ENCODE measurements around the gene TMPRSS4.

The TMPRSS4 gene

GRCh38 chr11:118112711-118113430 lies 36.0 kb downstream of the TMPRSS4 start:
- Histone ChIP-seq H3K18ac (ENCODE audit: low read length) (no peak overlapping the region), H3K4me2 (ENCODE audit: insufficient read depth, low read length, poor library complexity, severe bottlenecking) (no peak overlapping the region), H2BK15ac (ENCODE audit: low read length) (no peak overlapping the region), H3K9ac (ENCODE audit: low read depth, low read length, poor library complexity) (no peak overlapping the region), H3K79me1 (ENCODE audit: low read depth, low read length) (no peaks in the 10 kb centered on the region), H2BK12ac (ENCODE audit: low read length) (no peak overlapping the region), H3K27me3 (ENCODE audit: control insufficient read depth in 3 of 3, insufficient read depth in 3 of 3, low read depth in 1 of 3, low read length in 3 of 3) (peaks cover 0 to 15% (median 0%) of the 10 kb centered on the region in 3 experiments), H3K27ac (replicated peaks; ENCODE audit: low read length) (no peak overlapping the region), H4K8ac (ENCODE audit: low read depth, low read length) (no peak overlapping the region), H2BK120ac (ENCODE audit: low read depth, low read length) (no peak overlapping the region), H3K36me3 (replicated peaks in 1 of 2; ENCODE audit: control insufficient read depth in 2 of 2, insufficient read depth in 2 of 2, low read length in 2 of 2) (no peaks in the 10 kb centered on the region), H2AFZ (ENCODE audit: low read length) (no peak overlapping the region), H3K14ac (ENCODE audit: low read length) (no peak overlapping the region), H3K4me3 (ENCODE audit: low read length in 2 of 2) (no peak overlapping the region), H2AK5ac (ENCODE audit: low read depth, low read length) (no peak overlapping the region), H4K91ac (ENCODE audit: low read depth, low read length, poor library complexity) (no peak overlapping the region), H3K4me1 (ENCODE audit: control insufficient read depth in 2 of 2, insufficient read depth in 1 of 2, low read depth in 1 of 2, low read length in 2 of 2) (peaks cover 0 to 2% of the 10 kb centered on the region in 2 donors), H3K4ac (ENCODE audit: low read length) (no peak overlapping the region), H2BK5ac (ENCODE audit: low read length) (no peak overlapping the region), H3K23ac (ENCODE audit: low read depth, low read length, poor library complexity) (no peak overlapping the region), H3K9me3 (replicated peaks in 1 of 2; ENCODE audit: control insufficient read depth in 2 of 2, insufficient read depth in 1 of 2, low read depth in 1 of 2, low read length in 2 of 2) (no peaks in the 10 kb centered on the region)
- WGBS, 2 donors (ENCODE audit: extremely low coverage in 2 of 2, insufficient read length in 2 of 2, insufficient replicate concordance in 1 of 2) = no CpG with 5 or more reads among the region's 11 CpGs
- no peak for DNase-seq (ENCODE audit: low spot score)

GRCh38 chr11:118114266-118114665 lies 37.4 kb downstream of the TMPRSS4 start:
- H2BK12ac ChIP-seq (ENCODE audit: low read length) = no peak overlapping the region
- no peaks in the 10 kb centered on the region for H3K4me1 ChIP-seq (ENCODE audit: control insufficient read depth in 2 of 2, insufficient read depth in 1 of 2, low read depth in 1 of 2, low read length in 2 of 2)
- H3K27ac ChIP-seq (replicated peaks; ENCODE audit: low read length) = no peak overlapping the region
- no peak for DNase-seq (ENCODE audit: low spot score)
- no CpG with 5 or more reads among the region's 1 CpG for WGBS, 2 donors (ENCODE audit: extremely low coverage in 2 of 2, insufficient read length in 2 of 2, insufficient replicate concordance in 1 of 2)
- no peak overlapping the region for H2BK5ac ChIP-seq (ENCODE audit: low read length)
- no peak overlapping the region for H3K14ac ChIP-seq (ENCODE audit: low read length)
- no peak overlapping the region for H2BK120ac ChIP-seq (ENCODE audit: low read depth, low read length)
- no peak overlapping the region for H3K23ac ChIP-seq (ENCODE audit: low read depth, low read length, poor library complexity)
- no peak overlapping the region for H3K4me2 ChIP-seq (ENCODE audit: insufficient read depth, low read length, poor library complexity, severe bottlenecking)
- no peaks in the 10 kb centered on the region for H3K9me3 ChIP-seq (replicated peaks in 1 of 2; ENCODE audit: control insufficient read depth in 2 of 2, insufficient read depth in 1 of 2, low read depth in 1 of 2, low read length in 2 of 2)
- H3K4me3 ChIP-seq (ENCODE audit: low read length in 2 of 2) = no peak overlapping the region
- H4K8ac ChIP-seq (ENCODE audit: low read depth, low read length) = no peak overlapping the region
- no peak overlapping the region for H2BK15ac ChIP-seq (ENCODE audit: low read length)
- no peak overlapping the region for H2AK5ac ChIP-seq (ENCODE audit: low read depth, low read length)
- H3K9ac ChIP-seq (ENCODE audit: low read depth, low read length, poor library complexity) = no peak overlapping the region
- H3K36me3 ChIP-seq (replicated peaks in 1 of 2; ENCODE audit: control insufficient read depth in 2 of 2, insufficient read depth in 2 of 2, low read length in 2 of 2) = no peaks in the 10 kb centered on the region
- no peak overlapping the region for H4K91ac ChIP-seq (ENCODE audit: low read depth, low read length, poor library complexity)
- no peak overlapping the region for H3K4ac ChIP-seq (ENCODE audit: low read length)
- no peak overlapping the region for H2AFZ ChIP-seq (ENCODE audit: low read length)
- no peak overlapping the region for H3K18ac ChIP-seq (ENCODE audit: low read length)
- peaks cover 0 to 3% (median 0%) of the 10 kb centered on the region in 3 experiments for H3K27me3 ChIP-seq (ENCODE audit: control insufficient read depth in 3 of 3, insufficient read depth in 3 of 3, low read depth in 1 of 3, low read length in 3 of 3)
- no peaks in the 10 kb centered on the region for H3K79me1 ChIP-seq (ENCODE audit: low read depth, low read length)

- Histone ChIP-seq H2AK5ac (ENCODE audit: low read depth, low read length) (no peak overlapping the region), H3K27me3 (ENCODE audit: control insufficient read depth in 3 of 3, insufficient read depth in 3 of 3, low read depth in 1 of 3, low read length in 3 of 3) (no peaks in the 10 kb centered on the region), H2BK12ac (ENCODE audit: low read length) (no peak overlapping the region), H3K9me3 (replicated peaks in 1 of 2; ENCODE audit: control insufficient read depth in 2 of 2, insufficient read depth in 1 of 2, low read depth in 1 of 2, low read length in 2 of 2) (no peaks in the 10 kb centered on the region), H2AFZ (ENCODE audit: low read length) (no peak overlapping the region), H3K4me3 (ENCODE audit: low read length in 2 of 2) (no peak overlapping the region), H3K4me2 (ENCODE audit: insufficient read depth, low read length, poor library complexity, severe bottlenecking) (no peak overlapping the region), H3K79me1 (ENCODE audit: low read depth, low read length) (no peaks in the 10 kb centered on the region), H2BK5ac (ENCODE audit: low read length) (no peak overlapping the region), H3K4ac (ENCODE audit: low read length) (no peak overlapping the region), H3K9ac (ENCODE audit: low read depth, low read length, poor library complexity) (no peak overlapping the region), H2BK120ac (ENCODE audit: low read depth, low read length) (no peak overlapping the region), H3K23ac (ENCODE audit: low read depth, low read length, poor library complexity) (no peak overlapping the region), H3K36me3 (replicated peaks in 1 of 2; ENCODE audit: control insufficient read depth in 2 of 2, insufficient read depth in 2 of 2, low read length in 2 of 2) (no peaks in the 10 kb centered on the region), H3K4me1 (ENCODE audit: control insufficient read depth in 2 of 2, insufficient read depth in 1 of 2, low read depth in 1 of 2, low read length in 2 of 2) (no peaks in the 10 kb centered on the region), H3K18ac (ENCODE audit: low read length) (no peak overlapping the region), H3K14ac (ENCODE audit: low read length) (no peak overlapping the region), H2BK15ac (ENCODE audit: low read length) (no peak overlapping the region), H3K27ac (replicated peaks; ENCODE audit: low read length) (no peak overlapping the region), H4K8ac (ENCODE audit: low read depth, low read length) (no peak overlapping the region), H4K91ac (ENCODE audit: low read depth, low read length, poor library complexity) (peak overlapping the region; percentile 65)
- DNase-seq (ENCODE audit: low spot score) = no peak
- no CpG with 5 or more reads among the region's 7 CpGs for WGBS, 2 donors (ENCODE audit: extremely low coverage in 2 of 2, insufficient read length in 2 of 2, insufficient replicate concordance in 1 of 2)
Measured at GRCh38 chr11:118115048-118115447, 38.2 kb downstream of the TMPRSS4 start.

GRCh38 chr11:118117790-118118601 lies 41.1 kb downstream of the TMPRSS4 start:
- H3K18ac ChIP-seq (ENCODE audit: low read length) = no peak overlapping the region
- no peaks in the 10 kb centered on the region for H3K27me3 ChIP-seq (ENCODE audit: control insufficient read depth in 3 of 3, insufficient read depth in 3 of 3, low read depth in 1 of 3, low read length in 3 of 3)
- no peak overlapping the region for H2BK12ac ChIP-seq (ENCODE audit: low read length)
- H3K9me3 ChIP-seq (replicated peaks in 1 of 2; ENCODE audit: control insufficient read depth in 2 of 2, insufficient read depth in 1 of 2, low read depth in 1 of 2, low read length in 2 of 2) = no peaks in the 10 kb centered on the region
- no peak overlapping the region for H3K4me2 ChIP-seq (ENCODE audit: insufficient read depth, low read length, poor library complexity, severe bottlenecking)
- H3K27ac ChIP-seq (replicated peaks; ENCODE audit: low read length) = no peak overlapping the region
- H3K23ac ChIP-seq (ENCODE audit: low read depth, low read length, poor library complexity) = no peak overlapping the region
- H3K9ac ChIP-seq (ENCODE audit: low read depth, low read length, poor library complexity) = no peak overlapping the region
- no CpG with 5 or more reads among the region's 9 CpGs for WGBS, 2 donors (ENCODE audit: extremely low coverage in 2 of 2, insufficient read length in 2 of 2, insufficient replicate concordance in 1 of 2)
- no peak overlapping the region for H4K8ac ChIP-seq (ENCODE audit: low read depth, low read length)
- no peak for DNase-seq (ENCODE audit: low spot score)
- H3K36me3 ChIP-seq (replicated peaks in 1 of 2; ENCODE audit: control insufficient read depth in 2 of 2, insufficient read depth in 2 of 2, low read length in 2 of 2) = no peaks in the 10 kb centered on the region
- no peak overlapping the region for H2BK5ac ChIP-seq (ENCODE audit: low read length)
- no peak overlapping the region for H2BK120ac ChIP-seq (ENCODE audit: low read depth, low read length)
- H3K4ac ChIP-seq (ENCODE audit: low read length) = no peak overlapping the region
- no peak overlapping the region for H2AK5ac ChIP-seq (ENCODE audit: low read depth, low read length)
- H3K14ac ChIP-seq (ENCODE audit: low read length) = no peak overlapping the region
- no peak overlapping the region for H3K4me3 ChIP-seq (ENCODE audit: low read length in 2 of 2)
- no peak overlapping the region for H2AFZ ChIP-seq (ENCODE audit: low read length)
- no peak overlapping the region for H4K91ac ChIP-seq (ENCODE audit: low read depth, low read length, poor library complexity)
- H3K79me1 ChIP-seq (ENCODE audit: low read depth, low read length) = no peaks in the 10 kb centered on the region
- no peaks in the 10 kb centered on the region for H3K4me1 ChIP-seq (ENCODE audit: control insufficient read depth in 2 of 2, insufficient read depth in 1 of 2, low read depth in 1 of 2, low read length in 2 of 2)
- H2BK15ac ChIP-seq (ENCODE audit: low read length) = no peak overlapping the region
